HCT116 (cell line): Measurements from ENCODE around the gene GRK5. TPM values are rescaled to one million over a fixed set of nuclear protein-coding genes. Genes with fewer than 3 reads are reported as not detected.

Experiments
- ATAC-seq: fragments of 200-7000 bp; cut with Tn5 transposase; 2 replicates; pipeline ENCODE4 v1.9.1; 2020; ENCODE audit warnings: mild to moderate bottlenecking, moderate library complexity
- BruUV-seq: library from RNA; stranded (reverse); fragments of 400-500 nt; replicated peaks from 2 replicates; lab custom pipeline; 2021; lab: Mats Ljungman, UMichigan
- CTCF ChIA-PET: fragments of 300-600 bp; sonication (Branson Sonifier 250); formaldehyde crosslinking; loops from one replicate; lab custom pipeline; 2021; ENCODE audit warnings: antibody characterized with exemption; lab: Charles Lee
- POLR2A ChIA-PET: fragments of 300-600, 350-600 bp; sonication (Branson Sonifier 250); formaldehyde crosslinking; loops from one replicate; lab custom pipeline; 2021; ENCODE audit warnings: antibody characterized with exemption; lab: Charles Lee
- RAD21 ChIA-PET, 2 experiments: fragments of 300-600 bp; sonication (Branson Sonifier 250); formaldehyde crosslinking; loops; one replicate each; lab custom pipeline; 2023; ENCODE audit warnings: low total read pairs in 2 of 2; ENCODE audit not compliant: uncharacterized antibody in 2 of 2, unreplicated experiment in 2 of 2, low non-redundant PET in 1 of 2; lab: Charles Lee
- DNase-seq: peaks from one replicate; pipeline ENCODE4 v3.0.0-alpha.2; 2010; ENCODE audit warnings: low read depth, low spot score
- H2AFZ ChIP-seq: fragments of 200-600 bp; shearing (Covaris generic), sonication (generic); 2 replicates; pipeline ENCODE4 v1.6.1; 2017; ENCODE audit warnings: low read depth, mixed run types, mixed read lengths, antibody characterized with exemption, low read length; ENCODE audit not compliant: poor library complexity, severe bottlenecking
- H3K27ac ChIP-seq: 2 replicates; pipeline ENCODE4 v1.5.1; 2012; ENCODE audit warnings: low read depth, low read length
- H3K27me3 ChIP-seq: fragments of 200-600 bp; sonication (generic); 2 replicates; pipeline ENCODE4 v1.6.1; 2016; ENCODE audit warnings: mixed run types, low read length, mixed read lengths; ENCODE audit not compliant: insufficient read depth
- H3K36me3 ChIP-seq, 2 experiments: fragments of 200-500 bp in 1 of 2; fragments of 200-600 bp in 1 of 2; sonication (Bioruptor generic) in 1 of 2; sonication (generic) in 1 of 2; 2 replicates each; pipeline versions ENCODE4 v1.5.1 to v1.6.1; 2014 to 2016; ENCODE audit warnings: low read length in 2 of 2, inconsistent platforms in 1 of 2, mixed read lengths in 1 of 2, mixed run types in 1 of 2; ENCODE audit not compliant: insufficient read depth in 2 of 2, control insufficient read depth in 1 of 2
- H3K4me1 ChIP-seq, 2 experiments: fragments of 200-600 bp in 1 of 2; sonication (generic) in 1 of 2; 2 replicates each; pipeline versions ENCODE4 v1.5.1 to v1.6.1; 2012 to 2017; ENCODE audit warnings: low read length in 2 of 2, inconsistent platforms in 1 of 2, mild to moderate bottlenecking in 1 of 2, mixed read lengths in 1 of 2, mixed run types in 1 of 2, moderate library complexity in 1 of 2; ENCODE audit not compliant: insufficient read depth in 2 of 2, control insufficient read depth in 1 of 2
- H3K4me2 ChIP-seq: fragments of 200-600 bp; sonication (generic); 2 replicates; pipeline ENCODE4 v1.6.1; 2017; ENCODE audit warnings: mixed run types, low read length, mixed read lengths
- H3K4me3 ChIP-seq, 2 experiments: fragments of 200-600 bp in 1 of 2; sonication (generic) in 1 of 2; replicated peaks in 1 of 2; 2 replicates each; pipeline ENCODE4 v1.5.1; 2011 to 2016; ENCODE audit warnings: low read length in 2 of 2, control low read depth in 1 of 2, low read depth in 1 of 2, mild to moderate bottlenecking in 1 of 2, mixed read lengths in 1 of 2, mixed run types in 1 of 2
- H3K79me2 ChIP-seq: fragments of 200-600 bp; sonication (generic); 2 replicates; pipeline ENCODE4 v1.6.1; 2017; ENCODE audit warnings: mild to moderate bottlenecking, mixed run types, low read length, moderate library complexity, mixed read lengths; ENCODE audit not compliant: insufficient read depth
- H3K9ac ChIP-seq: fragments of 200-600 bp; sonication (generic); 2 replicates; pipeline ENCODE4 v1.6.1; 2016; ENCODE audit warnings: low read length, mixed read lengths
- H3K9me2 ChIP-seq: fragments of 200-600 bp; sonication (generic), shearing (Covaris generic); 2 replicates; pipeline ENCODE4 v1.6.1; 2017; ENCODE audit warnings: mixed run types, mild to moderate bottlenecking, moderate library complexity; ENCODE audit not compliant: insufficient read depth
- H3K9me3 ChIP-seq, 2 experiments: fragments of 200-500 bp in 1 of 2; fragments of 200-600 bp in 1 of 2; sonication (Bioruptor generic) in 1 of 2; sonication (generic) in 1 of 2; 2 replicates each; pipeline ENCODE4 v1.6.1; 2014 to 2017; ENCODE audit warnings: low read length in 2 of 2, mixed read lengths in 2 of 2, inconsistent platforms in 1 of 2, low read depth in 1 of 2, mild to moderate bottlenecking in 1 of 2, mixed run types in 1 of 2, moderate library complexity in 1 of 2; ENCODE audit not compliant: control insufficient read depth in 1 of 2, insufficient read depth in 1 of 2
- H4K20me1 ChIP-seq: fragments of 200-600 bp; sonication (generic), shearing (Covaris generic); 2 replicates; pipeline ENCODE4 v1.6.1; 2017; ENCODE audit warnings: mixed run types, mild to moderate bottlenecking, moderate library complexity; ENCODE audit not compliant: insufficient read depth
- CBX3 ChIP-seq: IDR thresholded peaks from 2 replicates; pipeline ENCODE4 v1.6.1; 2012; ENCODE audit warnings: low read depth
- ELF1 ChIP-seq: IDR thresholded peaks from 2 replicates; pipeline ENCODE4 v1.6.1; 2012; ENCODE audit warnings: low read depth, borderline replicate concordance
- EZH2phosphoT487 ChIP-seq: fragments of 200-600 bp; IDR thresholded peaks from 2 replicates; pipeline ENCODE4 v1.6.1; 2018; ENCODE audit warnings: antibody characterized with exemption, borderline replicate concordance
- JUND ChIP-seq: IDR thresholded peaks from 2 replicates; pipeline ENCODE4 v1.6.1; 2012
- POLR2A ChIP-seq: IDR thresholded peaks from 2 replicates; pipeline ENCODE4 v1.7.0; 2011; ENCODE audit warnings: borderline replicate concordance; ENCODE audit not compliant: insufficient read depth, insufficient read length; ENCODE audit errors: extremely low read depth
- RAD21 ChIP-seq: IDR thresholded peaks from 2 replicates; pipeline ENCODE4 v1.6.1; 2012; ENCODE audit warnings: low read depth, mild to moderate bottlenecking
- YY1 ChIP-seq: IDR thresholded peaks from 2 replicates; pipeline ENCODE4 v1.6.1; 2011; ENCODE audit warnings: low read length, low read depth, moderate library complexity, mild to moderate bottlenecking; ENCODE audit not compliant: insufficient replicate concordance; ENCODE audit errors: extremely low read depth
- ZFX ChIP-seq: fragments of 450-650 bp; IDR thresholded peaks from 2 replicates; pipeline ENCODE4 v1.6.1; 2017
- intact Hi-C: fragments of 100-400 bp; cut with micrococcal nuclease; formaldehyde crosslinking; loops from 2 replicates; pipeline ENCODE4 v1.10.0; 2022
- total RNA-seq: library from RNA; stranded (reverse); gene quantifications from one replicate; pipeline ENCODE4 v1.2.1, GENCODE V29; 2021; ENCODE audit not compliant: unreplicated experiment
- TF ChIP-seq, protein P1 (sequence below), 3 experiments: fragments of 200-600 bp in 1 of 3; sonication (generic) in 1 of 3; IDR thresholded peaks in 2 of 3; conservative IDR thresholded peaks in 1 of 3; 2 replicates each; pipeline ENCODE4 v1.5.1; 2012 to 2017; ENCODE audit warnings: low read depth in 2 of 3, low read length in 2 of 3, antibody characterized with exemption in 1 of 3, borderline replicate concordance in 1 of 3, control low read depth in 1 of 3, mild to moderate bottlenecking in 1 of 3, mixed read lengths in 1 of 3, mixed run types in 1 of 3, moderate library complexity in 1 of 3; ENCODE audit not compliant: insufficient read depth in 1 of 3

Gene GRK5
- total RNA-seq, 1 experiment from 2014 or later, result 7.3 TPM

DNA sequence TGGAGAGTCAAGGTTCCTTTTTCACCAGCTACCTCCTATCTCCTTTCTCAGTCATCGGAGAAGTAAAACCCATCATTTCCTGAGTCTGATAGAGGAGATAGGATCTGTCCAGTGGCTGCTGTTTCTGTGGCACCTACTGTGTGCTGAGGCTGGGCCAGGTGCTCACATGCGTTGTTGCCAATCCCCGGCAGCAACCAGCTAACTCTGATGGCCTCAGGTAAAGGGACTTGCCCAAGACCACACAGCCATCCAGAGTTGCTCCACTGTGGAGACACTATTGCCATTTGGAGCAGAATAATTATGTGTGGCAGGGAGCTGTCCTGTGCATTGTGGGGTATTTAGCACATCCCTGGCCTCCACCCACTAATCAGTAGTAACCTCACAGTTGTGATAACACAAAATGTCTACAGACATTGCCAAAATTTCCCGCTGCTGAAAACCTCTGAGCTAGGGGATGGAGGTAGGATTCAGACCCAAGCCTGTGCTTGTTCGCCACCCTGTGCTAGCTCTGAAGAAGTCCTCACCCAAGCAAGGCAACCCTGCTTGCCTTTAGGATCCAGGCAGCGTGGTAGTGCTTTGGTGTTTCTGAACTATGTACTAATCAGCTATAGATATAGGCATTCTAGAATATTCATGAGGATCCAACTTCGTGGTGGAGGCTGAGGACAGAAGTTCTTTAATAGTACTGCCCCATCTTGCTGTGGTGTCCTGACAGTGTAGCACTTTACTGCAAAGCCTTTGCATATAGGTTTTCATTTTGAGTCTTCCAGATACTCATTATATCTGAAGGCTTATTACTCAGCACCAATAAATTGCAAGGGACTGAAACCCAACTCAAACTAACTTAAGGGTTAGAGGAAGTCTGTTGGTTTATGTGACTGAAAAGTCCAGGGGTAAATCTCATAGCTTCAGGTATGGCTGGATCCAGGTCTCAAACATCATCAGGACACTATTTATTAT is 164.6 kb downstream of the GRK5 start:
- BruUV-seq, result no TSS peak
- TF ChIP-seq JUND, result no peak
- TF ChIP-seq YY1, result no peak
- no peak for TF ChIP-seq RAD21
- TF ChIP-seq EZH2phosphoT487, result no peak
- TF ChIP-seq, protein P1, sequence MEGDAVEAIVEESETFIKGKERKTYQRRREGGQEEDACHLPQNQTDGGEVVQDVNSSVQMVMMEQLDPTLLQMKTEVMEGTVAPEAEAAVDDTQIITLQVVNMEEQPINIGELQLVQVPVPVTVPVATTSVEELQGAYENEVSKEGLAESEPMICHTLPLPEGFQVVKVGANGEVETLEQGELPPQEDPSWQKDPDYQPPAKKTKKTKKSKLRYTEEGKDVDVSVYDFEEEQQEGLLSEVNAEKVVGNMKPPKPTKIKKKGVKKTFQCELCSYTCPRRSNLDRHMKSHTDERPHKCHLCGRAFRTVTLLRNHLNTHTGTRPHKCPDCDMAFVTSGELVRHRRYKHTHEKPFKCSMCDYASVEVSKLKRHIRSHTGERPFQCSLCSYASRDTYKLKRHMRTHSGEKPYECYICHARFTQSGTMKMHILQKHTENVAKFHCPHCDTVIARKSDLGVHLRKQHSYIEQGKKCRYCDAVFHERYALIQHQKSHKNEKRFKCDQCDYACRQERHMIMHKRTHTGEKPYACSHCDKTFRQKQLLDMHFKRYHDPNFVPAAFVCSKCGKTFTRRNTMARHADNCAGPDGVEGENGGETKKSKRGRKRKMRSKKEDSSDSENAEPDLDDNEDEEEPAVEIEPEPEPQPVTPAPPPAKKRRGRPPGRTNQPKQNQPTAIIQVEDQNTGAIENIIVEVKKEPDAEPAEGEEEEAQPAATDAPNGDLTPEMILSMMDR (IDR thresholded peaks at IDR 0.05 in 2 of 3, conservative IDR thresholded peaks at IDR 0.05 in 1 of 3; ENCODE audit: borderline replicate concordance in 1 of 3, insufficient read depth in 1 of 3, low read depth in 2 of 3, low read length in 2 of 3), result no peak
- TF ChIP-seq ELF1, result no peak
- no peak for TF ChIP-seq ZFX
- TF ChIP-seq POLR2A, result no peak
- TF ChIP-seq CBX3, result no peak
- TF ChIP-seq, all 23 proteins: peak for 0
- Histone ChIP-seq H3K4me2 (no peak overlapping the region), H3K27me3 (no peaks in the 10 kb centered on the region), H3K9me3 (no peaks in the 10 kb centered on the region), H3K36me3 (no peaks in the 10 kb centered on the region), H3K79me2 (no peaks in the 10 kb centered on the region), H3K27ac (no peak overlapping the region), H3K9me2 (no peaks in the 10 kb centered on the region), H3K9ac (no peak overlapping the region), H3K4me1 (no peaks in the 10 kb centered on the region), H3K4me3 (no peak overlapping the region), H4K20me1 (no peaks in the 10 kb centered on the region), H2AFZ (no peak overlapping the region)
- DNase-seq, result no peak
- ChIA-PET POLR2A (no interaction called here), CTCF (no interaction called here), RAD21 (no interaction called here)
- intact Hi-C loops, result no loop called here
- no peak for ATAC-seq
